ENCODE results near the gene SETBP1. TPM values are rescaled to one million over a fixed set of nuclear protein-coding genes. Genes with fewer than 3 reads are reported as not detected.

Gene SETBP1
- total and polyA plus RNA-seq, 2 of the 13 experiments (the other 11 are each of a cell fraction or from before 2014, with no cell fraction given) = 0.18 to 0.65 TPM

DNA sequence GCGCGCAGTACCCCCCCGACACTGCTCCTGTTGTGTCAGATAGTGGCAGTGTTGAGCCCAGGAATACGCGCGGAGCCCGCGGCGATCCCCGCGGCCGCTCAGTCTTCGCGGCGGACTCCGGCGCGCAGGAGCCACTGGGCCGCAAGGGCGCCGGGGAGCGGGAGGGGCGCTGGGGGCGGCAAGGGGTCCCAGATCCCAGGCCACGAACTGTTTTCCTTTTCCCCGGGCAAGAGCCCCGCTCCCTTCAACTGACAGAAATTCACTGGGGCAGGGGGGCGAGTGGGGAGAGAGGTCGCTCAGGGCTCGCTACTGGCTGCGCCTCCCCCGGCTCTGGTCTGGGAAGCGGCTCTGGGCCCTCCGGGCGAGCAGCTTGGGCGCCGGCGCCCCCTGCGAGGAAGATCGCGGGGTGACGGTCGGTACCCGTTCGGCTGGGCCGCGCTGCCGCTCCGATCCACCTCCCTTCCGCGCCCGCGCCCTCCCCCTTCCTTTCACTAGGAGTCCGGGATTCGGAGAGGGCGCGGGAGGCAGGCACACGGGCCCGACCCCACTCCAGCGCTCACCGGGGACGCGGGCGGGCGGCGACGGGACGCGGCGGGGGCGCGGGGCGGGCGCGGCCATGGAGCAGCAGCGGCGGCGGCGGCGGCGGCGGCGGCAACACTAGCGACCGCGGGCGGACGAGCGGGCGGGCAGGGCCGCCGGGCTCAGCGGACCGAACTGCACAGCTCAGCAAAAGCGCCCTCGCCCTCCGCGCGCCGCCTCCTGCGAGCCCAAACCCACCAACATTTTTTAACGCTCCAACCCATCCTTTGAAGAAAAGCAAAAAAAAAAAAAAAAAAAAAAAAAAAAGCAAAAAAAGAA lies 1.4 kb upstream of the SETBP1 start (continued):
- TF ChIP-seq, protein P1, sequence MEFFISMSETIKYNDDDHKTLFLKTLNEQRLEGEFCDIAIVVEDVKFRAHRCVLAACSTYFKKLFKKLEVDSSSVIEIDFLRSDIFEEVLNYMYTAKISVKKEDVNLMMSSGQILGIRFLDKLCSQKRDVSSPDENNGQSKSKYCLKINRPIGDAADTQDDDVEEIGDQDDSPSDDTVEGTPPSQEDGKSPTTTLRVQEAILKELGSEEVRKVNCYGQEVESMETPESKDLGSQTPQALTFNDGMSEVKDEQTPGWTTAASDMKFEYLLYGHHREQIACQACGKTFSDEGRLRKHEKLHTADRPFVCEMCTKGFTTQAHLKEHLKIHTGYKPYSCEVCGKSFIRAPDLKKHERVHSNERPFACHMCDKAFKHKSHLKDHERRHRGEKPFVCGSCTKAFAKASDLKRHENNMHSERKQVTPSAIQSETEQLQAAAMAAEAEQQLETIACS (CRISPR knock-in tag; IDR thresholded peaks at IDR 0.05) = no peak
- no peak for TF ChIP-seq ZNF136 (CRISPR knock-in tag; IDR thresholded peaks at IDR 0.05; ENCODE audit: low read depth)
- TF ChIP-seq ZNF296 (CRISPR knock-in tag; conservative IDR thresholded peaks at IDR 0.05) = no peak
- TF ChIP-seq IRX3 (CRISPR knock-in tag; IDR thresholded peaks at IDR 0.05; ENCODE audit: borderline replicate concordance, low read depth) = no peak
- peak; percentile 40; the same call in 1 of the 2 replicates for TF ChIP-seq SALL1 (CRISPR knock-in tag; IDR thresholded peaks at IDR 0.05)
- no peak for TF ChIP-seq MZF1 (CRISPR knock-in tag; IDR thresholded peaks at IDR 0.05; ENCODE audit: borderline replicate concordance)
- TF ChIP-seq ZNF816 (CRISPR knock-in tag; IDR thresholded peaks at IDR 0.05; ENCODE audit: borderline replicate concordance) = no peak
- TF ChIP-seq, protein P2, sequence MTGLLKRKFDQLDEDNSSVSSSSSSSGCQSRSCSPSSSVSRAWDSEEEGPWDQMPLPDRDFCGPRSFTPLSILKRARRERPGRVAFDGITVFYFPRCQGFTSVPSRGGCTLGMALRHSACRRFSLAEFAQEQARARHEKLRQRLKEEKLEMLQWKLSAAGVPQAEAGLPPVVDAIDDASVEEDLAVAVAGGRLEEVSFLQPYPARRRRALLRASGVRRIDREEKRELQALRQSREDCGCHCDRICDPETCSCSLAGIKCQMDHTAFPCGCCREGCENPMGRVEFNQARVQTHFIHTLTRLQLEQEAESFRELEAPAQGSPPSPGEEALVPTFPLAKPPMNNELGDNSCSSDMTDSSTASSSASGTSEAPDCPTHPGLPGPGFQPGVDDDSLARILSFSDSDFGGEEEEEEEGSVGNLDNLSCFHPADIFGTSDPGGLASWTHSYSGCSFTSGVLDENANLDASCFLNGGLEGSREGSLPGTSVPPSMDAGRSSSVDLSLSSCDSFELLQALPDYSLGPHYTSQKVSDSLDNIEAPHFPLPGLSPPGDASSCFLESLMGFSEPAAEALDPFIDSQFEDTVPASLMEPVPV (CRISPR knock-in tag; IDR thresholded peaks at IDR 0.05) = no peak
- TF ChIP-seq, protein P3, sequence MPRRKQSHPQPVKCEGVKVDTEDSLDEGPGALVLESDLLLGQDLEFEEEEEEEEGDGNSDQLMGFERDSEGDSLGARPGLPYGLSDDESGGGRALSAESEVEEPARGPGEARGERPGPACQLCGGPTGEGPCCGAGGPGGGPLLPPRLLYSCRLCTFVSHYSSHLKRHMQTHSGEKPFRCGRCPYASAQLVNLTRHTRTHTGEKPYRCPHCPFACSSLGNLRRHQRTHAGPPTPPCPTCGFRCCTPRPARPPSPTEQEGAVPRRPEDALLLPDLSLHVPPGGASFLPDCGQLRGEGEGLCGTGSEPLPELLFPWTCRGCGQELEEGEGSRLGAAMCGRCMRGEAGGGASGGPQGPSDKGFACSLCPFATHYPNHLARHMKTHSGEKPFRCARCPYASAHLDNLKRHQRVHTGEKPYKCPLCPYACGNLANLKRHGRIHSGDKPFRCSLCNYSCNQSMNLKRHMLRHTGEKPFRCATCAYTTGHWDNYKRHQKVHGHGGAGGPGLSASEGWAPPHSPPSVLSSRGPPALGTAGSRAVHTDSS (CRISPR knock-in tag; conservative IDR thresholded peaks at IDR 0.05) = no peak
- no peak for TF ChIP-seq EP300 (IDR thresholded peaks at IDR 0.05; ENCODE audit: low read depth in 2 of 2, low read length in 2 of 2)
- no peak for TF ChIP-seq EP300 (CRISPR knock-in tag; IDR thresholded peaks at IDR 0.05; ENCODE audit: borderline replicate concordance)
- TF ChIP-seq, protein P4, sequence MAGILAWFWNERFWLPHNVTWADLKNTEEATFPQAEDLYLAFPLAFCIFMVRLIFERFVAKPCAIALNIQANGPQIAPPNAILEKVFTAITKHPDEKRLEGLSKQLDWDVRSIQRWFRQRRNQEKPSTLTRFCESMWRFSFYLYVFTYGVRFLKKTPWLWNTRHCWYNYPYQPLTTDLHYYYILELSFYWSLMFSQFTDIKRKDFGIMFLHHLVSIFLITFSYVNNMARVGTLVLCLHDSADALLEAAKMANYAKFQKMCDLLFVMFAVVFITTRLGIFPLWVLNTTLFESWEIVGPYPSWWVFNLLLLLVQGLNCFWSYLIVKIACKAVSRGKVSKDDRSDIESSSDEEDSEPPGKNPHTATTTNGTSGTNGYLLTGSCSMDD (CRISPR knock-in tag; IDR thresholded peaks at IDR 0.05) = no peak
- TF ChIP-seq, protein P5, sequence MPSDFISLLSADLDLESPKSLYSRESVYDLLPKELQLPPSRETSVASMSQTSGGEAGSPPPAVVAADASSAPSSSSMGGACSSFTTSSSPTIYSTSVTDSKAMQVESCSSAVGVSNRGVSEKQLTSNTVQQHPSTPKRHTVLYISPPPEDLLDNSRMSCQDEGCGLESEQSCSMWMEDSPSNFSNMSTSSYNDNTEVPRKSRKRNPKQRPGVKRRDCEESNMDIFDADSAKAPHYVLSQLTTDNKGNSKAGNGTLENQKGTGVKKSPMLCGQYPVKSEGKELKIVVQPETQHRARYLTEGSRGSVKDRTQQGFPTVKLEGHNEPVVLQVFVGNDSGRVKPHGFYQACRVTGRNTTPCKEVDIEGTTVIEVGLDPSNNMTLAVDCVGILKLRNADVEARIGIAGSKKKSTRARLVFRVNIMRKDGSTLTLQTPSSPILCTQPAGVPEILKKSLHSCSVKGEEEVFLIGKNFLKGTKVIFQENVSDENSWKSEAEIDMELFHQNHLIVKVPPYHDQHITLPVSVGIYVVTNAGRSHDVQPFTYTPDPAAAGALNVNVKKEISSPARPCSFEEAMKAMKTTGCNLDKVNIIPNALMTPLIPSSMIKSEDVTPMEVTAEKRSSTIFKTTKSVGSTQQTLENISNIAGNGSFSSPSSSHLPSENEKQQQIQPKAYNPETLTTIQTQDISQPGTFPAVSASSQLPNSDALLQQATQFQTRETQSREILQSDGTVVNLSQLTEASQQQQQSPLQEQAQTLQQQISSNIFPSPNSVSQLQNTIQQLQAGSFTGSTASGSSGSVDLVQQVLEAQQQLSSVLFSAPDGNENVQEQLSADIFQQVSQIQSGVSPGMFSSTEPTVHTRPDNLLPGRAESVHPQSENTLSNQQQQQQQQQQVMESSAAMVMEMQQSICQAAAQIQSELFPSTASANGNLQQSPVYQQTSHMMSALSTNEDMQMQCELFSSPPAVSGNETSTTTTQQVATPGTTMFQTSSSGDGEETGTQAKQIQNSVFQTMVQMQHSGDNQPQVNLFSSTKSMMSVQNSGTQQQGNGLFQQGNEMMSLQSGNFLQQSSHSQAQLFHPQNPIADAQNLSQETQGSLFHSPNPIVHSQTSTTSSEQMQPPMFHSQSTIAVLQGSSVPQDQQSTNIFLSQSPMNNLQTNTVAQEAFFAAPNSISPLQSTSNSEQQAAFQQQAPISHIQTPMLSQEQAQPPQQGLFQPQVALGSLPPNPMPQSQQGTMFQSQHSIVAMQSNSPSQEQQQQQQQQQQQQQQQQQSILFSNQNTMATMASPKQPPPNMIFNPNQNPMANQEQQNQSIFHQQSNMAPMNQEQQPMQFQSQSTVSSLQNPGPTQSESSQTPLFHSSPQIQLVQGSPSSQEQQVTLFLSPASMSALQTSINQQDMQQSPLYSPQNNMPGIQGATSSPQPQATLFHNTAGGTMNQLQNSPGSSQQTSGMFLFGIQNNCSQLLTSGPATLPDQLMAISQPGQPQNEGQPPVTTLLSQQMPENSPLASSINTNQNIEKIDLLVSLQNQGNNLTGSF (CRISPR knock-in tag; IDR thresholded peaks at IDR 0.05) = no peak
- no peak for TF ChIP-seq TRIM24 (CRISPR knock-in tag; IDR thresholded peaks at IDR 0.05)
- no peak for TF ChIP-seq KDM6A (CRISPR knock-in tag; IDR thresholded peaks at IDR 0.05; ENCODE audit: low read depth)
- TF ChIP-seq NFIC (IDR thresholded peaks at IDR 0.05; ENCODE audit: low read length) = no peak
- TF ChIP-seq ZNF747 (CRISPR knock-in tag; IDR thresholded peaks at IDR 0.05; ENCODE audit: borderline replicate concordance) = no peak
